PC-3 (cell line): ENCODE data around the gene RANBP10.

Experiments
- EZH2 ChIP-seq: fragments of 300-600 bp; sonication (generic); IDR thresholded peaks from one replicate; pipeline ENCODE4 v1.6.1; 2017; ENCODE audit warnings: antibody characterized with exemption, mild to moderate bottlenecking, low read length; ENCODE audit not compliant: unreplicated experiment
- TF ChIP-seq, protein P1 (sequence below): fragments of 300-600 bp; sonication (generic); conservative IDR thresholded peaks from 2 replicates; pipeline ENCODE4 v1.5.1; 2017; ENCODE audit warnings: antibody characterized with exemption, low read depth, mild to moderate bottlenecking, low read length

- TF ChIP-seq, protein P1, sequence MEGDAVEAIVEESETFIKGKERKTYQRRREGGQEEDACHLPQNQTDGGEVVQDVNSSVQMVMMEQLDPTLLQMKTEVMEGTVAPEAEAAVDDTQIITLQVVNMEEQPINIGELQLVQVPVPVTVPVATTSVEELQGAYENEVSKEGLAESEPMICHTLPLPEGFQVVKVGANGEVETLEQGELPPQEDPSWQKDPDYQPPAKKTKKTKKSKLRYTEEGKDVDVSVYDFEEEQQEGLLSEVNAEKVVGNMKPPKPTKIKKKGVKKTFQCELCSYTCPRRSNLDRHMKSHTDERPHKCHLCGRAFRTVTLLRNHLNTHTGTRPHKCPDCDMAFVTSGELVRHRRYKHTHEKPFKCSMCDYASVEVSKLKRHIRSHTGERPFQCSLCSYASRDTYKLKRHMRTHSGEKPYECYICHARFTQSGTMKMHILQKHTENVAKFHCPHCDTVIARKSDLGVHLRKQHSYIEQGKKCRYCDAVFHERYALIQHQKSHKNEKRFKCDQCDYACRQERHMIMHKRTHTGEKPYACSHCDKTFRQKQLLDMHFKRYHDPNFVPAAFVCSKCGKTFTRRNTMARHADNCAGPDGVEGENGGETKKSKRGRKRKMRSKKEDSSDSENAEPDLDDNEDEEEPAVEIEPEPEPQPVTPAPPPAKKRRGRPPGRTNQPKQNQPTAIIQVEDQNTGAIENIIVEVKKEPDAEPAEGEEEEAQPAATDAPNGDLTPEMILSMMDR, result no peak
- no peak for TF ChIP-seq EZH2
Observed at GRCh38 chr16:67707210-67707609, 99.2 kb downstream of the RANBP10 start.
